Endothelial cell of umbilical vein (primary cell): ENCODE results near the gene DCX. TPM values are rescaled to one million over a fixed set of nuclear protein-coding genes. Genes with fewer than 3 reads are reported as not detected.

Experiments
- BruUV-seq: library from RNA; stranded (reverse); fragments of 400-500 nt; replicated peaks from 2 replicates; lab custom pipeline; 2021; lab: Mats Ljungman, UMichigan
- CTCF ChIA-PET: fragments of 300-600, 350-600 bp; sonication (Branson Sonifier 250); formaldehyde crosslinking; loops from one replicate; lab custom pipeline; 2021; ENCODE audit warnings: antibody characterized with exemption, inconsistent platforms; lab: Charles Lee
- POLR2A ChIA-PET: fragments of 300-600, 350-600 bp; sonication (Branson Sonifier 250); formaldehyde crosslinking; loops from one replicate; lab custom pipeline; 2021; ENCODE audit warnings: antibody characterized with exemption, inconsistent platforms; lab: Charles Lee
- DNase-seq: peaks from one replicate; pipeline ENCODE4 v3.0.0-alpha.2; 2011; ENCODE audit warnings: low read depth, low spot score
- FAIRE-seq: peaks from 2 replicates; lab custom pipeline; 2011; peaks lifted over from hg19 to GRCh38; lab: Jason Lieb, UNC
- H2AFZ ChIP-seq: 2 replicates; pipeline ENCODE4 v1.6.0; 2012; ENCODE audit warnings: low read depth, low read length, control low read depth, inconsistent platforms
- H3K27ac ChIP-seq: 2 replicates; pipeline ENCODE4 v1.5.1; 2011; ENCODE audit warnings: low read depth, mild to moderate bottlenecking, control low read depth, low read length, moderate library complexity; ENCODE audit not compliant: insufficient read depth
- H3K27me3 ChIP-seq, 2 experiments: 2 replicates each; pipeline versions ENCODE4 v1.6.0 to v1.6.1; 2011; ENCODE audit warnings: low read length in 2 of 2, mixed read lengths in 1 of 2; ENCODE audit not compliant: control insufficient read depth in 2 of 2, insufficient read depth in 2 of 2
- H3K36me3 ChIP-seq, 2 experiments: 2 replicates in 1 of 2; 3 replicates in 1 of 2; pipeline ENCODE4 v1.5.1; 2011; ENCODE audit warnings: low read length in 2 of 2, mild to moderate bottlenecking in 1 of 2, moderate library complexity in 1 of 2; ENCODE audit not compliant: control insufficient read depth in 2 of 2, insufficient read depth in 2 of 2; ENCODE audit errors: extremely low read depth in 1 of 2
- H3K4me1 ChIP-seq: 3 replicates; pipeline ENCODE4 v1.5.1; 2011; ENCODE audit warnings: mild to moderate bottlenecking, low read length; ENCODE audit not compliant: control insufficient read depth, insufficient read depth; ENCODE audit errors: extremely low read depth
- H3K4me2 ChIP-seq: 2 replicates; pipeline ENCODE4 v1.6.1; 2011; ENCODE audit warnings: low read length, control low read depth, mixed read lengths; ENCODE audit not compliant: insufficient read depth
- H3K4me3 ChIP-seq, 3 experiments: fragments of 200-600 bp in 1 of 3; sonication (generic), shearing (Covaris generic) in 1 of 3; replicated peaks in 1 of 3; 2 replicates each; pipeline ENCODE4 v1.5.1; 2011 to 2016; ENCODE audit warnings: control low read depth in 3 of 3, low read length in 3 of 3, mild to moderate bottlenecking in 2 of 3, inconsistent platforms in 1 of 3, low read depth in 1 of 3, moderate library complexity in 1 of 3; ENCODE audit not compliant: insufficient read depth in 1 of 3
- H3K79me2 ChIP-seq: 2 replicates; pipeline ENCODE4 v1.6.0; 2012; ENCODE audit warnings: low read length, inconsistent platforms; ENCODE audit not compliant: control insufficient read depth, insufficient read depth
- H3K9ac ChIP-seq: replicated peaks from 2 replicates; pipeline ENCODE3; 2011; ENCODE audit warnings: low read length, control low read depth; ENCODE audit not compliant: insufficient read depth; ENCODE audit errors: extremely low read depth
- H3K9me1 ChIP-seq: replicated peaks from 3 replicates; pipeline ENCODE4 v1.6.0; 2011; ENCODE audit warnings: mild to moderate bottlenecking, low read length; ENCODE audit not compliant: control insufficient read depth, insufficient read depth; ENCODE audit errors: extremely low read depth
- H3K9me3 ChIP-seq: replicated peaks from 2 replicates; pipeline ENCODE4 v1.5.1; 2012; ENCODE audit warnings: low read length, inconsistent platforms; ENCODE audit not compliant: control insufficient read depth, insufficient read depth
- H4K20me1 ChIP-seq: replicated peaks from 2 replicates; pipeline ENCODE3; 2011; ENCODE audit warnings: mild to moderate bottlenecking, low read length; ENCODE audit not compliant: control insufficient read depth, insufficient read depth; ENCODE audit errors: extremely low read depth
- CTCF ChIP-seq, 2 donors: IDR thresholded peaks; 1 replicate in 1 of 2; 2 replicates in 1 of 2; pipeline ENCODE4 v1.5.1; 2011; ENCODE audit warnings: low read length in 2 of 2, mild to moderate bottlenecking in 2 of 2, moderate library complexity in 2 of 2, control low read depth in 1 of 2, inconsistent platforms in 1 of 2, low read depth in 1 of 2; ENCODE audit not compliant: insufficient read depth in 1 of 2; ENCODE audit errors: extremely low read depth in 1 of 2
- EZH2 ChIP-seq: IDR thresholded peaks from 2 replicates; pipeline ENCODE4 v1.6.1; 2012; ENCODE audit warnings: borderline replicate concordance, low read depth, mild to moderate bottlenecking, moderate library complexity, low read length, inconsistent platforms; ENCODE audit not compliant: severe bottlenecking
- FOS ChIP-seq: IDR thresholded peaks from 2 replicates; pipeline ENCODE4 v1.6.1; 2011; ENCODE audit warnings: mild to moderate bottlenecking, low read length, moderate library complexity, borderline replicate concordance; ENCODE audit not compliant: insufficient read depth
- GATA2 ChIP-seq: IDR thresholded peaks from 2 replicates; pipeline ENCODE4 v1.7.0; 2011; ENCODE audit warnings: low read depth, mild to moderate bottlenecking, moderate library complexity, mixed read lengths, low read length; ENCODE audit not compliant: insufficient read length, insufficient read depth
- JUN ChIP-seq: IDR thresholded peaks from 2 replicates; pipeline ENCODE4 v1.6.1; 2011; ENCODE audit warnings: borderline replicate concordance, low read depth; ENCODE audit not compliant: insufficient read length, insufficient read depth
- MAX ChIP-seq: IDR thresholded peaks from 2 replicates; pipeline ENCODE4 v1.6.1; 2011; ENCODE audit not compliant: insufficient read depth, insufficient read length
- MYC ChIP-seq: IDR thresholded peaks from one replicate; pipeline ENCODE4 v1.6.1; 2011; ENCODE audit warnings: mild to moderate bottlenecking, low read depth, low read length
- POLR2A ChIP-seq: IDR thresholded peaks from 2 replicates; pipeline ENCODE4 v1.6.1; 2012; ENCODE audit warnings: low read depth, mild to moderate bottlenecking, control low read depth, low read length
- POLR2AphosphoS5 ChIP-seq: IDR thresholded peaks from 2 replicates; pipeline ENCODE4 v1.6.1; 2012; ENCODE audit warnings: low read depth, mild to moderate bottlenecking, control low read depth, low read length, moderate library complexity; ENCODE audit not compliant: insufficient read depth
- dilution Hi-C: fragments of 300-500 bp; cut with MboI; formaldehyde crosslinking; loops from one replicate; pipeline ENCODE4 v1.15.0; 2019; ENCODE audit warnings: low sequenced_read_pairs; ENCODE audit not compliant: extremely low pct_ligation_motif_present
- intact Hi-C: fragments of 100-400 bp; cut with micrococcal nuclease; formaldehyde crosslinking; loops from one replicate; pipeline ENCODE4 v1.10.0; 2022
- polyA plus RNA-seq, 4 experiments: library from polyadenylated mRNA; depleted of rRNA in 3 of 4; stranded (reverse) in 3 of 4; unstranded in 1 of 4; fragments of >200 nt; gene quantifications; 2 replicates each; pipeline versions ENCODE4 v1.2.1 to v1.2.3, GENCODE V29; 2011 to 2012; ENCODE audit warnings: missing spikeins in 1 of 4
- total RNA-seq: library from RNA; stranded (reverse); gene quantifications from 2 replicates; pipeline ENCODE4 v1.2.3, GENCODE V29; 2021

DCX gene
- total and polyA plus RNA-seq, 2 donors (not counting 3 experiments of a cell fraction or from before 2014, with no cell fraction given), result not detected

- Histone ChIP-seq H3K27ac (no peak overlapping the region), H3K9me3 (no peaks in the 10 kb centered on the region), H3K79me2 (no peaks in the 10 kb centered on the region), H4K20me1 (no peaks in the 10 kb centered on the region), H3K36me3 (no peaks in the 10 kb centered on the region), H3K27me3 (no peaks in the 10 kb centered on the region), H3K4me1 (no peaks in the 10 kb centered on the region), H3K4me2 (no peak overlapping the region), H3K9me1 (no peaks in the 10 kb centered on the region), H3K9ac (no peak overlapping the region), H2AFZ (no peak overlapping the region), H3K4me3 (no peak overlapping the region)
- ChIA-PET POLR2A (no interaction called here), CTCF (no interaction called here)
- dilution Hi-C loops, result no loop called here
- BruUV-seq, result no TSS peak
- no peak for FAIRE-seq
- DNase-seq, result no peak
- intact Hi-C loops, result no loop called here
- TF ChIP-seq POLR2A (no peak), EZH2 (no peak), GATA2 (no peak), CTCF (IDR thresholded peaks at IDR 0.05; ENCODE audit: extremely low read depth in 1 of 2, insufficient read depth in 1 of 2, low read depth in 1 of 2, low read length in 2 of 2) (no peak), JUN (no peak), FOS (no peak), MAX (no peak), MYC (no peak), POLR2AphosphoS5 (no peak)
Measured at GRCh38 chrX:111376486-111376885, 35.5 kb downstream of the DCX start.
